Occipital lobe (tissue), 2 donors: Measurements from ENCODE around the gene MRPS23. TPM values are rescaled to one million over a fixed set of nuclear protein-coding genes. Genes with fewer than 3 reads are reported as not detected.

Source experiments
- DNase-seq: peaks from one replicate; lab custom pipeline; 2025; lab: John Stamatoyannopoulos, UW
- total RNA-seq: library from RNA; depleted of rRNA; stranded (reverse); fragments of >200 nt; gene quantifications from one replicate; pipeline ENCODE4 v1.2.3, GENCODE V29; 2014

MRPS23 gene
- total RNA-seq, 1 donor from 2014 or later, result 27.9 TPM

DNA sequence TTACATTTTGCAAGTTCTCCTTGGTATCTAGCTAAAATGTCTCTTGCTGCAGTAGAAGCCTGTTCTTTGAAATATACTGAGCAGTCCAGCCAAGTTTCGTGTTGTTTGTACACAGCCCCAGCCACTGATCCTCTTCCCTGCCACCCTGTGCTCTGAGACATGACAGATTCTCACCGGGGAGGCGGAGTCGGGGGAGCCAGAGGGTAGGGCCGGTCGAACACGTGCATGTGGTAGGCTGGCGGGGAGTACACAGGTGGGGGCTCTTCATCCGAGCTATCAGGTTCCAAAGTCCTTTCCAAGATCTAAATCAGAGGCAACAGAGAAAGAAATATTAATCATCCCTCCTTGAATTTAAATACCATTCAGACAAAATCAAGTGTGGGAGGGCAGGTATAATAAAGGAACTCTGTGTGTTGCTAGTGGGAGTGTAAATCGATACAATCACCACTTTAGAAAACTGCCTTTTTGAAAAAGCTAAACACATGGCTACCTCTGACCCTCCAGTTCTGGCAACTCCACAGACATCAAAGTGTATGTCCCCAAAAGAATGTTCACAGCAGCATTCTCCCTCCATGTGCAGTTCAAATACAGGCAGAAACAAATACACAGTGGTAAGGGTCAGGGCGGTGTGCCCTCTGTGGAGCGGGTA is 29.7 kb upstream of the MRPS23 start:
- no peak for DNase-seq

DNA sequence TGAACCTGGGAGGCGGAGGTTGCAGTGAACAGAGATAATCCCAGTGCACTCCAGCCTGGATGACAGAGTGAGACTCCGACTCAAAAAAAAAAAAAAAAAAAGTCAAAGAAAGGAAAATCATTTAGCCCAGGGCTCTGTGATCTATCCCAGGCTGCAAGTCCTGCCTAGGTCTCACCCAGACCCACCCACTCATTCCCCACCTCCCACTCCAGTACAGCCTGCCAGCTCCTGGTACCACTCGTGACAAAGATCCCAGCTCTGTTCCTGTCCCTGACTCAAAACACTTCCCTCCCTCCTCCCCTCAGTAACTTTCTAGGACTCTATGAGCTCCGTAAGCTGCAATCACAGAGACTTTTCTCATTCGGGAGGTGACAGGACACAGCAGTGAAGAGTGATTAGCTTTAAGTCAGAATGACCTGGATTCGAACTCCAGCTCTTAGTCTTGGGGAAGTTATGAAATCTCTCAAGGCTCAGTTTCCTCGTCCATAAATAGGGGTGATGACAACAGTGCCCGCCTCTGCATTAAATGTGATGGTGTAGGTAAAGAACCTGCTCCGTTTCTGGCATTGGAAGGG is 28.0 kb upstream of the MRPS23 start:
- DNase-seq, result no peak

DNA sequence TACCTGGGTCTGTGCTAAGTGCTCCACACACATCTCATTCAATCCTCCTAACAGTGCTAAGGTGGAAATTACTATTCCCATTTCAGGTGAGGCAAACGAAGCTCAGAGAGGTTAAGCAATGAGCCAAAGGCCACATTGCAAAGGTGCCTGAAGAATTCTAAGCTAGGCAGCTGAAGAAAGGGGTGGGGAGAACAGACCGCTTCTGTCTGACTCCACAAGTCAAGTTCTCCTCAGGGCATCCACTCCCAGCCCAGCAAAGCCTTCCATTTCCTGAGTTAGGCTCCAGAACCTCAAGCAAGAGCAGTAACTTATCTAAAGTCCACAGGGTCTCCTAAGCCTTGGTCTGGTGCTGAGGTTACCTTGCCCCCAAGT is 27.0 kb upstream of the MRPS23 start:
- DNase-seq, result no peak

DNA sequence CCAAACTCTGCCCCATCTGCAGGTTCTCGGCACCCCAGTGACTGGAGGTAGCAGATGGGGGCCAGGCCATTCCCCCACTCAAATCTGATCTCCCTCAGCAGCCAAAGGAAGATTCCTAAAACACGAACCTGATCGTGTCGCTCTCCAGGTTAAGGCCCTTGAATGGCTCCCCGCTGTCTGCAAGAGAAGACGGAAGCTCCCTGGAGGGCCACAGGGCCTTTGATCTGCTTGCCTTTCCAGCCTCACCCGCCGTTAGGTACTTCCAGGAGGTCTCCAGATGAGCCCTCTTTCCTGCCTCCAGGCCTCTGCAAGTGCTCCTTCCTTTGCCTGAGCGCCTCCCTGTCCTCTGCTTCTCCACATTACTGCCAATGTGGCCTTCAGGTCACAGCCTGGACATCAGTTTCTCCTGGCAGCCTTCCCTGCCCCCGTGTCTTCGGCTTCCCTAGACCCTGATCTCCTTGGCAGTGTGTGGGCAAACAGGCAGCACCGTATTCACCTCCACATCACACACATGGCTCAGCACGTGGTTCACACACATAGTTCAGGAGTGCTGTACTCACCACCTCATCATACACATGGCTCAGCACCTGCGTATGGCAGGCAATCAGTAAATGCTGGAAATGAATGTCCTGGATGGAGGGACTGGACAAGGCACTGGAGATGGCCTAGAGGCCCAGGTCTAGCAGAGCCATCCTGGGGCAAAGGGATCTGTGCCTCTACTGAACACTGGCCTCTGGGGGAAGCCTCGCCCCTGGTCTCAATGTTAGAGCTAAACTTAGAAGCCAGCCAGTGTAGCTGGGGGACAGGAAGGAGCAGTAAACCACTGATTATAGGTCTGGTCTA is 26.4 kb upstream of the MRPS23 start:
- DNase-seq, result no peak

DNA sequence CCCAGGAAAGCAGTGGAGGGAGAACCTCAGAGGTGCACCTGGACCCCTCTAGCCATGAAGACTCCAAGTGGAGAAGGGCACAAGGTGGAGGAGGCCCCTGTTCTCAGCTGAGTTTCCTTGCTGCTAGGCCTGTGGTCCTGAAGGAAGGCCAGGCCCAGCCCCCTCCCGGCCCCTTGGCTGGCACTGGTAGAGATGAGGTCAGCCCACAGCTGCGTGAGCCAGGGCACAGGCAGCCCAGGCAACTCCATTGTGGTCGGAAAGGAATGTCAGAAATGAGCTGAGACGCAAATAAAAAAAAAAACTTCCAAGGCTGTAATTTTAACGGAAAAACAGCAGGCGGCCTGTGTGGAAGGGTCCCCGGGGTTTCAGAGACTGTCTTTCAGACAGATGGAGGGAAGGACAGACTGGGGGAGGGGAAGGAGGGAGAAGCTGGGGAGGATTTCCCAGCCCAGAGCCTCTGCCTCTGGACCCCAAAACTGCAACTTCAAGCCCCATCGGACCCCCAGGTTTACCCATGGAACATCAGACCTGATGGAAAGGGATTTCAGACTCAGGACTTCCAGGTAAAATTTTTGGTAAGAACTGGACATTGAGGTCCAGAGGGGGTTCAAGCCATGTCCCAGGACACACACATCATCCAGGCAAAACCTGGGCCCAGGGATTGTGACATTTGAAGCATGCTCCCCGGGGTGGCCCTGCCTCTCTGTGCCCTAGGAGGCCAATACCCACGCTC is 25.6 kb upstream of the MRPS23 start:
- peak; percentile 43 for DNase-seq

DNA sequence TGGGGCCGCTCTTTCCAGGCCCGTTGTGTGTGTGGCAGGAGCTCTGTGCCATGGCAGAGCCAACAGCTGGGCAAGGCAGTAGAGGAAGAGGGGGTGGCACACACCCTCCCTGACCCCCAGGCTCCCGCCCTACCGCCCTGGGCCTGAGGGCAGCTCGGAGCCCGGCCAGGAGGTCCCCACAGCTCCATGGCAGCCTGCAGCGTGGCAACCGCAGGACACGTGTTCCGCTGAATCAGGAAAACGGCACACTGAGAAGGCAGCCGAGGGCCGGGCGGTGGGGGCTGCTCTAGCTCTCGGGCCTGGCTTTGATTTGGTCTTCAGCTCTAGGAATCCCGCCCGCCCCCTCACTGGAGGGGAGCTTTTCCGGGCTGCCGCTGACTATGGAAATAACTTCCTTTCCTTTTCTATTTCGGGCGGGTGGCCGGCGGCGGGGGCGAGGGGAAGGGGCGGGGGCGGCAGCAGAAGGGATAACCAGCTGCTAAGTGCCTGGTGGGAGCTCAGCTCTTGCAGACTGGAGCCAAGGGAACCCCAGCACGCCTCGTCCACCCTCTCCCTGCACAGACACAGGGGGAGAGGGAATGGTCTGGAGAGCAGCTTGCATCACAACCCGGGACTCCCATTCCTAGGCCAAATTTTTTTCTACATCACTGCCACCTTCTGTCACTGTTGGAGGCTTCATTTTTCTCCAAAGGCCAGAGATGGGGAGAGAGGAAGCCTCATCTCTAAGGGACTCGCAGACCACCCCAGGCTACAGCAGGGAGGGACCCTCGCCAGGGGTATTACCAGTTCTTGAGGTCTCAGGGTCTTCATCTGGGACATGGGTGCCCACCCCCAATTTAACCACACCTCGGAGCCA is 24.8 kb upstream of the MRPS23 start:
- DNase-seq, result peak; percentile 78

DNA sequence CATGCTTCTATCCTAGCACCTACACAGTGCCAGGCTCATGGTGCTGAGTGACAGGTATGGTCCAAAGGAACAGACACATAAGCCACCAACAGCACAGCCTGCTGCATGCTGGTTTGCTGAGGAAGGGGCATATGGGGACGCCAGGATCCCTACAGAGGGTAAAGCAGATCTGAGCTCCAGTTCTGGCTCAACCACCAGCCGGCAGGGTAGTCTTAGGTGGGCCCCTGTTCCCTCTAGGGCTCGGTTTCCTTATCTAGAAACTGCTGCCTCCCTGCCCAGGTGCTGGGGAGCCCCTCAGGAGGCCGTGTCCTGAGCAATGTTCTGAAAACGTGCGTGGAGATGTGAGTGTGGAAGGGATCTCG is 24.2 kb upstream of the MRPS23 start:
- DNase-seq, result no peak

DNA sequence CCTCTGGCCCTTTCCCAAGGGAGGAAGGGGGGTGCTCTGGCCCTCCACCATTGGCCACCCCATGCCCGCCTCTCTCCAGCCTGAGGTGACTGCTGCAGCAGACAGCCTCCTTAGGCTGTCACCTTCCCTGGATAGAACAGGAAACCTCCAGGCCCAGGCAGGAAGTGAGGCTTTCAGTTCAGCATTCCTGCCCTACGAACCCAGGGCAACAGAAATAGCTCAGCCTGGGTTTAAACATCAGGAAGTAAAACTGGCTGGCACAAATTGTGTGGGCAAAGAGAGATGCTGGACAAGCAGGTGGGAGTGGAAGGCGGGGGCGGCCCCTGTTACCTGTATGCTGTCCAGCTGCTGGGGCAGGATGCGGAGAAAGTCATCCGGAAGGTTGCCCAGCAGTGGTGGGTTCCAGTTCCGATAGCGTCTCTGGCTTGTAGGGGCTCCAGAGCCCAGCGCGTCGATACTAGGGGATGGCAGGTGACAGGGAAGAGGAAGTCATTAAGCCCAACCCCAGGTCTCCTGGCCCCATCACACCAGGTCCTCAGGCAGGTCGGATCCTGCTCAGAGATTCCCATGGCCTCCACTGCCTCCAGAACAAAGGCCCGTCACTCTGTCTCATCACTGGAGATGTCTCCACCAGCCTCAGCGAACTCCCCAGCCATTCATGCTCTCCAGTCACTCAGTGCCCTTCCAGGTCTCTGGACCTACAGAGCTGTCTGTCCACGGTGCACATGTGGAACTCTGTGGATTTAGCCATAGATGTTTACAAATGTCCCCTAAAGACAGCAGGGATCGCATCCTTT is 23.6 kb upstream of the MRPS23 start:
- DNase-seq, result no peak

DNA sequence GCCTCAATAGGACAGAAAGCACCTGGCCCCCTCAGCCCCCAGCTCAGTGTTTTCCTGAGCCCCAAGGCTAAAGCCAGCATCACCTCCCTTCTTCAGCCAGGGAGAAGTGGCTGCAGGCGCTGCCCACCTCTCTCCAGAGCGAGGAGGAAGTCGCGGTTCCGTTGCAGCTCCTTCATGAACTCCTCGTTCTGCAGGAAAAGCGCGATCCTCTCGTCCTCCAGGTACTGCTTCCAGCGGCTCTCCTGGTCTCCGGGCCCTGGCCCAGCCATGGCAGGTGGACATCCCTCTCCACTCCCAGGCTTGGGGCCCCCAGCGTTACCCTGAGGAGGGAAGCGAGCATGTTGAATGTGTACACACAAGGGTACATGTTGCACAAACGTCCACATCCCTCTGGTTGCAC is 22.7 kb upstream of the MRPS23 start:
- DNase-seq, result no peak

DNA sequence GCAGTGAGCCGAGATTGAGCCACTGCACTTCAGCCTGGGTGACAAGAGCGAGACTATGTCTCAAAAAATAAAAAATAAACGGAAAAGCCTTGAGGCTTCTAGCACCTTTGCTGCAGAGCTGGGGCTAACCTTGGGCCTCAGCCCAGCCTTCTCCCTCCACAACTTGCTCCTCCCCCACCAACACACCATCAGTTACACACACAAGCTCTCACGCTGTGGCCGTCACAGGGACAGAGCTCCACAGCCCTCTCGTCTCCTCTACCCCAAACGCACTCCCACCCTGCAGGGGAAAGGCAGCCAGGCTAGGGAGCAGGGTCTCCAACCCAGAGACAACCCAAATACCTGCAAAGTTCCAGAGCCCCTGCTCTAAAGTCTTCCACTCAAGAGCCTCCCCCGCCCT is 22.0 kb upstream of the MRPS23 start:
- no peak for DNase-seq

DNA sequence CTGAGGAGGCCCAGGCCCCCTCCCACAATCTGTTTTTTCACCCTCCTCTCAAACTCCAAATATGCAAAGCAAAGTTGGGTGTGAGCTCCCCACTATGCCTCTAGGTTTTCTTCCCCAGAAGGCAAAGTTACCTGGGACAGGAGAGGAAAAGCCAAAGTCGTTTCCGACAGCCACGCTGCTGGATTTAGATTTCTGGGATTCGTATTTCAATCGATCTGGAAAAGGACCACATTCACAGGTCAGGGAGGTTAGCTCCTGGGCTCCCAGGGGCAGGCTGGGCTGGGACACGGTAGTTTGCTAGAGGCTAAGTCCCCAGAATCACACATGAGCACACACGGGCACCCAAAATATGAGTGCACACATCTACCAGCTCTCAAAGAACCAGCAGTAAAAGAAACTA is 21.3 kb upstream of the MRPS23 start:
- no peak for DNase-seq

DNA sequence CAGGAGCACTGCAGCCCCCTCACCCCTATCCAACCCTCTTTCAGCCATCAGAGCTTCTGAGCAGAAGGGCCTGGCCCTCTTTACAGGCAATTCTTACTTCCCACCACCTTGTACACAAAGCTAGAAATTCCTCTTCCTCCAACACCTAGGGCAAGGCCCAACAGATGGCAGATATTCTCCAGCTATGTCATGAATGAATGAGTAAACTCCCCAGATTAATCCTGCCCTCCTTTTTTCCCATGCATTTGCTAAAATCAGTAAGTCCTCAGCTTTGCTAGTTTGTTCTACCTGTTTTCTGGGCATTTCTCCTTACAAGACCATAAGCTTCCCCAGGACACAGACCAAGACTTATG is 20.4 kb upstream of the MRPS23 start:
- DNase-seq, result no peak

DNA sequence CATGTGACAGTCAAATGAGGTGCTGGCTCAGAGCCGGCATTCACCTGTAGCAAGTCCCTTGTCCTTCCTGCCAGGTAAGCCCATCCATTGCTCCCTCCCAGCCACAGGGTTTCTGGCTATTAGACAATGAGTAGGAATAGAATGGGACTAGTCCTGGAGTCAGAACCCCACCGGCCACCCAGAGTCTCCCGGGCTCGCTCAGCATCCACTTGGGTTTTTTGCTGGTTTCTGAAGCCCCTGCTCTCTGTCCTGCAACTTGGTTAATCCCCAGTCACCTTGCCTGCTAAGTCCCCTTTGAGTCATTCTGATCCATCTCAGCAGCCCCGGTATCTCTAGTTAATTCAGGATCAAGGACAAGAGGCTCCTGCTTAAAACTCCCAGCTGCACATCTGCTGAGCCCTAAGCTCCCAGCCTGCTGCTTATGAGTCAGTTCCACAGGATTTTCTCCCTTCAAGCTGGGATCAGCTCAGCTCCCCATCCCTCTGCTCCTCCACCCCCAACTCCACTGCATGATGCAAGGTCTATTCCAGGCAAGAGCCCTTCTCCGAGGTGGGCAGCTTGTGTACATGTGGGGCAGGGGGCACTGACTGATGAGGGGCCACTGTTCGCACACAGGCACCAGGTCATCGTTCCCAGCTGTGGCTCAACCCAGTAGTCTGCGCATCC is 19.9 kb upstream of the MRPS23 start:
- no peak for DNase-seq

DNA sequence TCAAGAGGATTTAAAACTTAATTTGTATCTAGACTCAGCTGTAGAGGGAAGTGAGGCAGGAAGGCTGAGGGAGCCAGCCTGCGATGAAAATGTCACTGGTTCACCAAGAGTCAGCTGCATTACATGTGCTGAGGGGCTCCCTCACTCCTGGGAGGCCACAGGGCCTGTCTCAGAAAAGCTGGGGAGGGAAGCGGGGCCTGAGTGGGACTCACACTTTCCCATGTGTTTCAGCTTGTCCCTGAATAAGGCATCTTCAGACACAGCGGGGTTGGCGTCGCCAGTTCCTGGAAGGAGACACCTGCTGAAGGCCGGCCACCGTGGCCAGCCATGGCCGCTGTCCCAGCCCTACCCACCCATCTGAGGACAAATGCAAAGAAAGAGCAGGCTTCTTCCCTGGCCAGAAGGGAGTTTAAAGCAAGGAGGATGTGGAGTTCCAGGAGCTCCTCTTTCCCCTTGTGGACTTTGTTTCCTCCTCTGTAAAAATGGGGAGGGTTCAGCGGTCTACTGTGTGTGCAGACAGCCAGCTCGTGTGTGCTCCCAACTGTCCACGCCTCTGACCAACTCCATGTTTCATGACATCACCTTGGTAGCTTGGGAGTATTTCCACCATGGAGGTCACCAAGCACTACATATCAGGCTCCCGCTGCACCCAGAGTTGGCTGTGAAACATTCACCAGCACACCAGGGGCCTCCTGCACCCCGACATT is 19.2 kb upstream of the MRPS23 start:
- DNase-seq, result no peak

DNA sequence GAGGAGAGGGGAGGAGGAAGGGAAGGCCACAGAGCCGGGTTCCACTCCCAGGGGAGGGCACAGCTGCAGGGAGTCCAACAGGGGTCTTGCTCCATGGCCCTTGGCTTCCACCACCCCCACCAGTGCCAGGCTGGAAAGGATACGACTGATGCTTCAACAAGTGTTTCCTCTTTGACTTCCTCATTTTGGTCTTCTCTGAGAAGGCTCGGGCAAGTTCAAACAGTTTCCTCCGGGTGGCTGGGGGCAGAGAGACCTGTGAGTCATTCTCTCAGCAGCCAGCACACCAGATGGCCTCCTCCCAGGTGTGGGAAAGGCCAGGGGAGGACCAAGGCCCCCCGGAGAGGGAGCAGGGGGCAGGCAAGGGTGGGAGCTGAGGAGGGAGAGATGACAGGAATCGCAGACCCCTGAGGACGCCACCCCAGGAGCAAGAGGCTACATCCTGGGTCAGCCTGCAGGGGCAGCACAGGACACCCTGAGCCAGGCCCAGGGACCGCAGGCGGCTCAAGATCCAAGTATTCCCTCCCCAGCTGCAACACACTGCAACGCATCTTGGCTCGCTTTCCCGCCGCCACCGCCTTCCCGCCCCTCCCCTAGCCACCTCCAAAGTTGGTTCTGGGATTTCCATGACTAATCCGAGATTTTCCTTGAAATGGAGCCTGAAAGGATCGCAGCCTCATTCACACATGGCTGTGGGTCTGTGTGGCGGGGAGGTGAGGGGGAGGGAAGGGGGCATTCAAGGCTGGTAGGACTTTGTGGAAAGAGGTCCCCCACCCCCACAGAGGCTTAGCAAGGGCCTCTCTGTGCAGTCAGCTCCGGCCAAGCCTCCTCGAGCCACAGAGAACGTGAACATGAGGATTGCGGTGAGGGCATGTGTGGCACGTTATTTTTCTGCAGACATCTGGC is 18.4 kb upstream of the MRPS23 start:
- no peak for DNase-seq

DNA sequence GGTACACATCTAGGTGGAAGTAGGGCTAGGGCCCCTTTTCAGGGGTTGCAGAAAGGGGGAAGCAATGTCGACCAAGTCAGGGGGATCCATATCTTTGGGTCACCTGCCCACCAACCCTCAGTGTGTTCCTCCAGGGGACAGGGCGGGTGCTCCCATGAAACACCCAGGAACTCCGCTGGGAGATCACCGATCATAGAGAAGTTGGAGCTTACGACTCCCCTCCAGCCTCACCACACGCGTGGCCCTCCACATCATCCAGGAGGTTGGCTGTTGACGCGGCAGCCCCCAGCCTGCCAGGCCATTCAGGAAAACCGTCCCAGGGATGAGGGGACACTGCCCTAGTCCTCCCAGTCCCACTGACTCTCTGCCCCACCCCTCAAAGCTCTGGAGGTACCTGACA is 17.3 kb upstream of the MRPS23 start:
- no peak for DNase-seq

DNA sequence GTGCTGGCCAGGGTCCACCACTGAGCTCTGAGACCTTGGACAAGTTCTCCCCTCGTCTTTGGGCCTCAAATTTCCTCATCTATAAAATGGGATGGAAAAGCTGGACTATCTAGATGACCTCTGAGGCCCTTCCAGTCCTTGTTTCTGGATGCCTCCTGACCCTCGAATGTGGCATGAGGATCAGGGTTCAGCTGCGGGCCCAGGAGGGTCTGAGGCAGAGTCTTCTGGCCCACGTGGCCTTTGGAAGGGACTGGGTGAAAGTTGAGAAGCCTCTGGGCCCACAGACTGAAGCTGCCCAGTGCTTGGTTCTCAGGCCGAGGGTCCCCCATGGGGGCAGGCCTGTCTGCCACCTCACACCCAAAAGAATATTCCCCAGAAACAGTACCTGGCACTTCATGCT is 16.9 kb upstream of the MRPS23 start:
- no peak for DNase-seq

DNA sequence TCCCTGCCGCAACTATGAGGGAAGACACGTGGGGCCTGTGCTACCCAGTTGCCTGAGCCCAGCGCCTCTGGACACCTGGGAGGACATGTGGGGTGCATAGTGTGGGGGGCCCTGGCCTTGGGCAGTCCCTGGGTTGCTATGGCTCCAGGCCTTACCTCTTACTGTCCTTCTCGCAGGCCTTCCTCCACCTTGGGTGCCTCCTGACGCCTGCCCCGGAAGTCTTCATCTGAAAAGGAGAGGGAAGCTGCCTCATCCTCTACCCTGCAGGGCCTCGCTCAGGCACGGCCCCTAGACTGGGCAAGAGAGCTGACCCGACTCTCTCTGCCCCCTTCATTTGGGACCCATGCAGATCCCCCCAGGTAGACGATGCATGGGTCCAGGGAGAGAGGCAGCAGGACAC is 16.5 kb upstream of the MRPS23 start:
- no peak for DNase-seq
